ENCODE measurements around the gene GPER1.

- TF ChIP-seq CTCF (IDR thresholded peaks at IDR 0.05; ENCODE audit: low read length) (no peak), EZH2 (IDR thresholded peaks at IDR 0.05; ENCODE audit: borderline replicate concordance, low read length) (no peak)
Observed at GRCh38 chr7:1127001-1127400, 39.1 kb downstream of the GPER1 start.
